Large intestine (tissue), 3 donors: ENCODE results near the gene MYBPC3. TPM values are rescaled to one million over a fixed set of nuclear protein-coding genes. Genes with fewer than 3 reads are reported as not detected.

Experiments
- DNase-seq, 2 donors: peaks; one replicate each; pipeline versions ENCODE4 v3.0.0 to v3.0.0-alpha.2; 2013
- H3K27ac ChIP-seq: one replicate; pipeline ENCODE4 v1.5.1; 2013; ENCODE audit warnings: low read length
- H3K27me3 ChIP-seq: 2 replicates; pipeline ENCODE4 v1.6.1; 2013; ENCODE audit warnings: low read length; ENCODE audit not compliant: control insufficient read depth, insufficient read depth
- H3K36me3 ChIP-seq: 2 replicates; pipeline ENCODE4 v1.6.1; 2013; ENCODE audit warnings: low read length; ENCODE audit not compliant: control insufficient read depth, insufficient read depth
- H3K4me1 ChIP-seq: one replicate; pipeline ENCODE4 v1.6.1; 2013; ENCODE audit warnings: low read length; ENCODE audit not compliant: control insufficient read depth, insufficient read depth
- H3K4me3 ChIP-seq: one replicate; pipeline ENCODE4 v1.5.1; 2013; ENCODE audit warnings: low read length
- H3K9me3 ChIP-seq: one replicate; pipeline ENCODE4 v1.6.1; 2013; ENCODE audit warnings: mild to moderate bottlenecking, low read depth, low read length, moderate library complexity; ENCODE audit not compliant: control insufficient read depth
- WGBS: methylation state at CpG from one replicate; pipeline ENCODE4 v1.1.5; 2013; ENCODE audit warnings: low lambda C conversion rate; ENCODE audit not compliant: insufficient coverage; 5-methylcytosine and 5-hydroxymethylcytosine counted together
- polyA plus RNA-seq: library from polyadenylated mRNA; unstranded; fragments of 120-200 nt; gene quantifications from one replicate; pipeline ENCODE4 v1.2.1, GENCODE V29; 2013

MYBPC3 gene
- polyA plus RNA-seq, 1 donor = 0.01 TPM

- Histone ChIP-seq H3K4me3 (no peak overlapping the region), H3K27me3 (no peaks in the 10 kb centered on the region), H3K9me3 (no peaks in the 10 kb centered on the region), H3K27ac (peak overlapping the region; percentile 49), H3K4me1 (no peaks in the 10 kb centered on the region), H3K36me3 (no peaks in the 10 kb centered on the region)
- peak in 1 of 2 donors; percentile 23 for DNase-seq
- no CpG with 5 or more reads among the region's 20 CpGs for WGBS
Measured at GRCh38 chr11:47393163-47394049, 40.9 kb upstream of the MYBPC3 start.

GRCh38 chr11:47392546-47393162 lies 40.2 kb upstream of the MYBPC3 start:
- no CpG with 5 or more reads among the region's 14 CpGs for WGBS
- Histone ChIP-seq H3K9me3 (no peaks in the 10 kb centered on the region), H3K36me3 (no peaks in the 10 kb centered on the region), H3K4me3 (no peak overlapping the region), H3K27me3 (no peaks in the 10 kb centered on the region), H3K4me1 (peaks cover 4% of the 10 kb centered on the region), H3K27ac (peak overlapping the region; percentile 29)
- DNase-seq = no peak

DNA sequence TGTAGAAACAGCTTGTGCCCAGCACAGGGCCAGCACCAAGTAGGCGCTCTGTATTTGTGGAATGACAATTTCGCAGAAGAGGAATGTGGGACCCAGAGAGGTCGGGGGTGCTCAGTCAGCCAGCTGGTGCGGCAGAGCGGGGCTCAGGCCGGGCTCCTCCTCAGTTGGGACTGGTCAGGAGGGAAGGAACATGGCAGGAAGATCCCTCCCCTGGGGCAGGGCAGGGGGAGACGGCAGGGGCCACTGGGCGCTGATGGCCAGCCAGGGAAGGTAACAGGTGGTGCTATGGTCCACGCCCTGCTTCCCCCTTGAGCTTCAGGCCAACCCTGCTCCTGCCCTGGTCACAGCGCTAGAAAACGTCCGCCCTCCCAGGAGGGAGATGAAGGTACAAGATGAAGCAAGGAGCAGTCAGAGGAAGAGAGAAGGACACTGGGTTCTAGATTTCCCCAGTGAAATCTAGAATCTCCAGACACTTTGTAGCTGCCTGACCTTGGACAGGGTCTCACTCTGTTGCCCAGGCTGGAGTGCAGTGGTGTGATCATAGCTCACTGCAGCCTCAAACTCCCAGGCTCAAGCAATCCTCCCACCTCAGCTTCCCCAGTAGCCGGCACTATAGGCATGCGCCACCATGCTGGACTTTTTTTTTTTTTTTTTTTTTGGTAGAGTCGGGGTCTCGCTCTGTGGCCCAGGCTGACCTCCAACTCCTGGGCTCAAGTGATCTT lies 39.4 kb upstream of the MYBPC3 start:
- WGBS = no CpG with 5 or more reads among the region's 16 CpGs
- Histone ChIP-seq H3K4me3 (no peak overlapping the region), H3K4me1 (peaks cover 4% of the 10 kb centered on the region), H3K27me3 (no peaks in the 10 kb centered on the region), H3K36me3 (no peaks in the 10 kb centered on the region), H3K9me3 (no peaks in the 10 kb centered on the region), H3K27ac (no peak overlapping the region)
- no peak for DNase-seq

- no peaks in the 10 kb centered on the region for H3K9me3 ChIP-seq
- WGBS = no CpG with 5 or more reads among the region's 11 CpGs
- no peak for DNase-seq
- H3K27me3 ChIP-seq = no peaks in the 10 kb centered on the region
- H3K4me3 ChIP-seq = no peak overlapping the region
- no peak overlapping the region for H3K27ac ChIP-seq
- H3K36me3 ChIP-seq = no peaks in the 10 kb centered on the region
- H3K4me1 ChIP-seq = peaks cover 4% of the 10 kb centered on the region
Measured at GRCh38 chr11:47391077-47391583, 38.6 kb upstream of the MYBPC3 start.

GRCh38 chr11:47390422-47390760 lies 37.9 kb upstream of the MYBPC3 start:
- Histone ChIP-seq H3K27me3 (no peaks in the 10 kb centered on the region), H3K4me3 (no peak overlapping the region), H3K27ac (no peak overlapping the region), H3K9me3 (no peaks in the 10 kb centered on the region), H3K36me3 (no peaks in the 10 kb centered on the region), H3K4me1 (peaks cover 4% of the 10 kb centered on the region)
- WGBS = no CpG with 5 or more reads among the region's 6 CpGs
- DNase-seq = no peak

- no peaks in the 10 kb centered on the region for H3K36me3 ChIP-seq
- no peak for DNase-seq
- H3K27ac ChIP-seq = no peak overlapping the region
- H3K4me3 ChIP-seq = no peak overlapping the region
- no CpG with 5 or more reads among the region's 17 CpGs for WGBS
- no peaks in the 10 kb centered on the region for H3K9me3 ChIP-seq
- peaks cover 4% of the 10 kb centered on the region for H3K4me1 ChIP-seq
- no peaks in the 10 kb centered on the region for H3K27me3 ChIP-seq
Measured at GRCh38 chr11:47389577-47390421, 37.3 kb upstream of the MYBPC3 start.

DNA sequence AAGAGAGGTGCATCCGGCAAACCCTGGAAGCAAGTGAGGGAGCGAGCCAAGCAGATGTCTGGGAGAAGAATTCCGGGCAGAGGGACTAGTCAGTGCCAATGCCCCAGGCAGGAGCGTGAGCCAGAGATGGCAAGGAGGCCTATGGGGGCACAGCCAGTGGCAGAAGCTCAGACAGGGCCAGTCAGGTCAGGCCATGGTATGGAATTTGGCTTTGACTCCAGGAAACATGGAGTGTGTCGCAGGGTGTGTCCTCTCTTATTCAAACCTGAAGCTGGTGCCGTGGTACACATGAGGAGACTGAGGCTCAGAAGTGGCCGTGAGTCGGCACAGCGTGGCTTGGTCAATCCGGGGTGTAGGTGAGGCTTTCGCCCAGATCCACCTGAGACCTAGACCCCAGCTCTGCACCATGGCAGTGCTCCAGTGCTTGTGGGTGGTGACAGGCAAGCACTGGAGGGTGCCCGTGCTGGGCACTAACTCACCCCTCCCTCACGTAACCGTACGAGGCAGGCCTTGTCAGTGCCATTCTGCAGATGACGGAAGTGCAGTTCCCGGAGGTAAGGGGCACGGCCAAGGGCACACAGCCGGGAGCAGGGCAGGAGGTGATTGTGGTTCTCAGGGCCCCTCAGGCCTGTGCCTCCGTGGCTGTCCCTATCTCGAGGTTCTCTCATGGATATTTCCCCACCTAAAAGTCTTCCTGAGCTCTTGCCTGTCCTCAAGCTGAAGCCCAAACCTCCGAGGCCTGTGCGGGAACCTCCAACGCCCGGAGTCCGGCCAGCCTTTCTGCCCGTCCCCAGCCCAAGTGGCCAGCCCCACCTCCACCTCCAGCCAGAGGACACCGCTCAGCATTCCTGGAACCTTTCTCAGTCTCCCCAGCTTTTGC lies 36.4 kb upstream of the MYBPC3 start:
- no peak overlapping the region for H3K4me3 ChIP-seq
- no peak for DNase-seq
- H3K27me3 ChIP-seq = no peaks in the 10 kb centered on the region
- no peaks in the 10 kb centered on the region for H3K9me3 ChIP-seq
- H3K27ac ChIP-seq = no peak overlapping the region
- peaks cover 4% of the 10 kb centered on the region for H3K4me1 ChIP-seq
- no CpG with 5 or more reads among the region's 28 CpGs for WGBS
- H3K36me3 ChIP-seq = no peaks in the 10 kb centered on the region

GRCh38 chr11:47387944-47388696 lies 35.6 kb upstream of the MYBPC3 start:
- DNase-seq = peak in 1 of 2 donors; percentile 23
- WGBS = no CpG with 5 or more reads among the region's 13 CpGs
- Histone ChIP-seq H3K36me3 (no peaks in the 10 kb centered on the region), H3K4me1 (peaks cover 4% of the 10 kb centered on the region), H3K27ac (no peak overlapping the region), H3K27me3 (no peaks in the 10 kb centered on the region), H3K4me3 (no peak overlapping the region), H3K9me3 (no peaks in the 10 kb centered on the region)

GRCh38 chr11:47384498-47384897 lies 32.0 kb upstream of the MYBPC3 start:
- no peak overlapping the region for H3K27ac ChIP-seq
- WGBS = 90% methylated on average over 1 of the region's 4 CpGs
- no peak for DNase-seq

More at GRCh38 chr11:47384498-47384897, 32.0 kb upstream of the MYBPC3 start:
- Histone ChIP-seq H3K4me1 (peaks cover 4% of the 10 kb centered on the region), H3K36me3 (no peaks in the 10 kb centered on the region), H3K4me3 (no peak overlapping the region), H3K9me3 (no peaks in the 10 kb centered on the region), H3K27me3 (no peaks in the 10 kb centered on the region)
